Keratinocyte (primary cell): ENCODE data around the gene FSTL5. TPM values are rescaled to one million over a fixed set of nuclear protein-coding genes. Genes with fewer than 3 reads are reported as not detected.

Source experiments
- DNase-seq: peaks from one replicate; pipeline ENCODE4 v3.0.0-alpha.2; 2011; ENCODE audit warnings: low read depth, missing footprints, low spot score
- FAIRE-seq: peaks from 2 replicates; lab custom pipeline; 2011; peaks lifted over from hg19 to GRCh38; lab: Jason Lieb, UNC
- H2AFZ ChIP-seq: 2 replicates; pipeline ENCODE4 v1.6.0; 2012; ENCODE audit warnings: low read length, control low read depth, inconsistent platforms; ENCODE audit not compliant: control insufficient read depth
- H3K27ac ChIP-seq: 2 replicates; pipeline ENCODE4 v1.5.1; 2011; ENCODE audit warnings: low read length; ENCODE audit not compliant: control insufficient read depth, insufficient read depth
- H3K27me3 ChIP-seq: 3 replicates; pipeline ENCODE4 v1.6.0; 2011; ENCODE audit warnings: low read length; ENCODE audit not compliant: control insufficient read depth, insufficient read depth; ENCODE audit errors: extremely low read depth
- H3K36me3 ChIP-seq, 2 experiments: 2 replicates in 1 of 2; 3 replicates in 1 of 2; pipeline ENCODE4 v1.5.1; 2011; ENCODE audit warnings: low read length in 2 of 2, mild to moderate bottlenecking in 1 of 2; ENCODE audit not compliant: control insufficient read depth in 2 of 2, insufficient read depth in 2 of 2; ENCODE audit errors: extremely low read depth in 1 of 2
- H3K4me1 ChIP-seq: 3 replicates; pipeline ENCODE4 v1.5.1; 2011; ENCODE audit warnings: low read length; ENCODE audit not compliant: control insufficient read depth, insufficient read depth; ENCODE audit errors: extremely low read depth
- H3K4me2 ChIP-seq: 3 replicates; pipeline ENCODE4 v1.6.0; 2011; ENCODE audit warnings: low read depth, low read length; ENCODE audit not compliant: control insufficient read depth, insufficient read depth; ENCODE audit errors: extremely low read depth
- H3K4me3 ChIP-seq, 3 experiments: fragments of 200-600 bp in 1 of 3; sonication (generic) in 1 of 3; 2 replicates in 2 of 3; 3 replicates in 1 of 3; pipeline ENCODE4 v1.5.1; 2011 to 2016; ENCODE audit warnings: low read length in 3 of 3, mild to moderate bottlenecking in 3 of 3, control low read depth in 2 of 3, inconsistent platforms in 1 of 3, low read depth in 1 of 3, mixed read lengths in 1 of 3, mixed run types in 1 of 3, moderate library complexity in 1 of 3; ENCODE audit not compliant: control insufficient read depth in 2 of 3, insufficient read depth in 2 of 3; ENCODE audit errors: extremely low read depth in 1 of 3
- H3K79me2 ChIP-seq: 2 replicates; pipeline ENCODE4 v1.6.0; 2012; ENCODE audit warnings: low read length; ENCODE audit not compliant: control insufficient read depth, insufficient read depth
- H3K9ac ChIP-seq: 3 replicates; pipeline ENCODE4 v1.6.0; 2011; ENCODE audit warnings: low read length; ENCODE audit not compliant: control insufficient read depth, insufficient read depth; ENCODE audit errors: extremely low read depth
- H3K9me1 ChIP-seq: 3 replicates; pipeline ENCODE4 v1.6.0; 2011; ENCODE audit warnings: low read length; ENCODE audit not compliant: control insufficient read depth, insufficient read depth; ENCODE audit errors: extremely low read depth
- H3K9me3 ChIP-seq: 2 replicates; pipeline ENCODE4 v1.5.1; 2012; ENCODE audit warnings: low read depth, low read length; ENCODE audit not compliant: control insufficient read depth
- H4K20me1 ChIP-seq: 3 replicates; pipeline ENCODE4 v1.6.0; 2011; ENCODE audit warnings: low read length; ENCODE audit not compliant: control insufficient read depth, insufficient read depth; ENCODE audit errors: extremely low read depth
- CTCF ChIP-seq, 3 experiments: IDR thresholded peaks in 1 of 3; conservative IDR thresholded peaks in 1 of 3; optimal IDR thresholded peaks in 1 of 3; 2 replicates in 2 of 3; 3 replicates in 1 of 3; pipeline versions ENCODE3 to v1.5.1; 2011; ENCODE audit warnings: low read length in 3 of 3, mild to moderate bottlenecking in 3 of 3, moderate library complexity in 2 of 3, control low read depth in 1 of 3, inconsistent platforms in 1 of 3; ENCODE audit not compliant: insufficient read depth in 2 of 3; ENCODE audit errors: extremely low read depth in 1 of 3
- EZH2 ChIP-seq: IDR thresholded peaks from one replicate; pipeline ENCODE4 v1.6.1; 2012; ENCODE audit warnings: inconsistent platforms, mild to moderate bottlenecking, low read length, moderate library complexity
- dilution Hi-C: fragments of 300-500 bp; cut with MboI; formaldehyde crosslinking; loops from one replicate; pipeline ENCODE4 v1.7.0; 2020; ENCODE audit warnings: low sequenced_read_pairs; ENCODE audit not compliant: extremely low pct_ligation_motif_present
- polyA plus RNA-seq, 5 experiments: library from polyadenylated mRNA; depleted of rRNA in 3 of 5; stranded (reverse) in 3 of 5; stranded (forward) in 1 of 5; unstranded in 1 of 5; fragments of >200 nt; gene quantifications; 1 replicate in 1 of 5; 2 replicates in 3 of 5; 3 replicates in 1 of 5; pipeline versions ENCODE4 v1.2.1 to v1.2.3, GENCODE V29; 2011 to 2012; ENCODE audit warnings: missing spikeins in 2 of 5, low read depth in 1 of 5, low replicate concordance in 1 of 5

FSTL5 gene
- polyA plus RNA-seq, 1 donor (not counting 4 experiments of a cell fraction or from before 2014, with no cell fraction given), result not detected

- TF ChIP-seq CTCF (optimal IDR thresholded peaks at IDR 0.05 in 1 of 3, IDR thresholded peaks at IDR 0.05 in 1 of 3, conservative IDR thresholded peaks at IDR 0.05 in 1 of 3; ENCODE audit: extremely low read depth in 1 of 3, insufficient read depth in 2 of 3, low read length in 3 of 3) (no peak), EZH2 (no peak)
- H4K20me1 ChIP-seq, result no peaks in the 10 kb centered on the region
These were observed 719.2 kb downstream of the FSTL5 start for GRCh38 chr4:161444626-161445025.

GRCh38 chr4:161442921-161443320 lies 720.9 kb downstream of the FSTL5 start:
- no peak overlapping the region for H3K4me2 ChIP-seq
- DNase-seq, result no peak
- no peaks in the 10 kb centered on the region for H4K20me1 ChIP-seq
- FAIRE-seq, result no peak
- H3K9me1 ChIP-seq, result no peaks in the 10 kb centered on the region
- dilution Hi-C loops, result no loop called here
- H3K79me2 ChIP-seq, result no peaks in the 10 kb centered on the region
- H3K4me3 ChIP-seq, result no peak overlapping the region
- no peak overlapping the region for H3K9ac ChIP-seq
- TF ChIP-seq CTCF (optimal IDR thresholded peaks at IDR 0.05 in 1 of 3, IDR thresholded peaks at IDR 0.05 in 1 of 3, conservative IDR thresholded peaks at IDR 0.05 in 1 of 3; ENCODE audit: extremely low read depth in 1 of 3, insufficient read depth in 2 of 3, low read length in 3 of 3) (no peak), EZH2 (no peak)
- no peaks in the 10 kb centered on the region for H3K27me3 ChIP-seq
- H3K27ac ChIP-seq, result no peak overlapping the region
- H3K36me3 ChIP-seq, result no peaks in the 10 kb centered on the region
- H3K4me1 ChIP-seq, result no peaks in the 10 kb centered on the region
- H3K9me3 ChIP-seq, result no peaks in the 10 kb centered on the region
- no peak overlapping the region for H2AFZ ChIP-seq

More at GRCh38 chr4:161444626-161445025, 719.2 kb downstream of the FSTL5 start:
- dilution Hi-C loops, result no loop called here
- no peak overlapping the region for H3K4me3 ChIP-seq
- H3K9ac ChIP-seq, result no peak overlapping the region
- no peak for DNase-seq
- H3K9me3 ChIP-seq, result no peaks in the 10 kb centered on the region
- no peaks in the 10 kb centered on the region for H3K27me3 ChIP-seq
- H3K36me3 ChIP-seq, result no peaks in the 10 kb centered on the region
- no peaks in the 10 kb centered on the region for H3K4me1 ChIP-seq
- H2AFZ ChIP-seq, result no peak overlapping the region
- FAIRE-seq, result no peak
- no peaks in the 10 kb centered on the region for H3K9me1 ChIP-seq
- no peak overlapping the region for H3K27ac ChIP-seq
- H3K4me2 ChIP-seq, result no peak overlapping the region
- no peaks in the 10 kb centered on the region for H3K79me2 ChIP-seq
